Kidney (tissue), 14 donors: ENCODE measurements around the gene KIF6. TPM values are rescaled to one million over a fixed set of nuclear protein-coding genes. Genes with fewer than 3 reads are reported as not detected.

ENCODE experiments used
- DNase-seq, 5 donors: peaks; one replicate each; pipeline ENCODE4 v3.0.0-alpha.2; 2013 to 2020
- FAIRE-seq: peaks from 2 replicates; lab custom pipeline; 2012; peaks lifted over from hg19 to GRCh38; lab: Jason Lieb, UNC
- H3K27ac ChIP-seq, 2 donors: one replicate each; pipeline ENCODE4 v1.7.0; 2013; ENCODE audit warnings: low read depth in 2 of 2, low read length in 2 of 2, inconsistent platforms in 1 of 2
- H3K27me3 ChIP-seq: one replicate; pipeline ENCODE4 v1.7.1; 2013; ENCODE audit warnings: low read length, inconsistent platforms; ENCODE audit not compliant: control insufficient read depth, insufficient read depth
- H3K36me3 ChIP-seq, 3 donors: one replicate each; pipeline versions ENCODE4 v1.7.0 to v1.7.1; 2013; ENCODE audit warnings: low read length in 3 of 3, control low read depth in 1 of 3, inconsistent platforms in 1 of 3; ENCODE audit not compliant: insufficient read depth in 3 of 3, control insufficient read depth in 2 of 3
- H3K4me1 ChIP-seq, 3 donors: one replicate each; pipeline versions ENCODE4 v1.7.0 to v1.7.1; 2013; ENCODE audit warnings: low read length in 3 of 3, inconsistent platforms in 1 of 3, low read depth in 1 of 3; ENCODE audit not compliant: control insufficient read depth in 2 of 3, insufficient read depth in 2 of 3
- H3K4me3 ChIP-seq, 3 donors: one replicate each; pipeline versions ENCODE4 v1.7.0 to v1.8.1; 2013; ENCODE audit warnings: low read length in 3 of 3, control low read depth in 1 of 3, inconsistent platforms in 1 of 3
- H3K9ac ChIP-seq, 3 donors: one replicate each; pipeline versions ENCODE4 v1.7.0 to v1.7.1; 2013; ENCODE audit warnings: low read length in 3 of 3, control low read depth in 1 of 3, inconsistent platforms in 1 of 3
- H3K9me3 ChIP-seq, 3 donors: one replicate each; pipeline versions ENCODE4 v1.7.0 to v1.7.1; 2013; ENCODE audit warnings: low read length in 3 of 3, control low read depth in 1 of 3, inconsistent platforms in 1 of 3; ENCODE audit not compliant: control insufficient read depth in 2 of 3, insufficient read depth in 1 of 3
- CTCF ChIP-seq: IDR thresholded peaks from 3 replicates; pipeline ENCODE4 v1.5.1; 2012; ENCODE audit warnings: mild to moderate bottlenecking, moderate library complexity, borderline replicate concordance; ENCODE audit not compliant: insufficient read depth; ENCODE audit errors: extremely low read depth
- intact Hi-C: fragments of 100-400 bp; cut with DNase I; formaldehyde crosslinking; loops from one replicate; pipeline ENCODE4 v1.11.1; 2022
- polyA plus RNA-seq: library from polyadenylated mRNA; stranded (reverse); fragments of 350-450 nt; fragmentation: Illumina TruSeq; extraction: RNeasy Lipid Tissue Mini Kit (QIAGEN cat#74804); gene quantifications from one replicate; pipeline ENCODE4 v1.2.3, GENCODE V29; 2014; ENCODE audit warnings: low read depth, low replicate concordance; ENCODE audit not compliant: insufficient read depth
- total RNA-seq: library from RNA; stranded (reverse); fragmentation: NEBNext Ultra II Directional; extraction: Animal tissue kit (Norgen Biotek cat#: 25700); gene quantifications from one replicate; pipeline ENCODE4 v1.2.1, GENCODE V29; 2021
- donor health status: control.
- donor health status: control.
- donor health status: control.
- donor health status: control.
- donor health status: control.
- donor health status: DM: yes; HTN: yes; CAD: no.
- donor health status: Normal renal cell carcinoma (clear cell type).

KIF6 gene
- total and polyA plus RNA-seq, 2 donors from 2014 or later: 1.7 to 2.9 TPM

- H3K9ac ChIP-seq: no peak overlapping the region
- peaks cover 0 to 6% (median 0%) of the 10 kb centered on the region in 3 donors for H3K4me1 ChIP-seq
- no peaks in the 10 kb centered on the region for H3K9me3 ChIP-seq
- H3K4me3 ChIP-seq: no peak overlapping the region
- no peak overlapping the region for H3K27ac ChIP-seq
- no peaks in the 10 kb centered on the region for H3K36me3 ChIP-seq
- DNase-seq (no peak), FAIRE-seq (no peak)
- no peaks in the 10 kb centered on the region for H3K27me3 ChIP-seq
- intact Hi-C loops: loop anchor here (5.0 to 10.0 kb wide), 2 partner anchors 133 to 426 kb away; no protein-coding TSS in a partner anchor
- TF ChIP-seq CTCF: no peak
Observed at GRCh38 chr6:39300739-39301138, 424.5 kb downstream of the KIF6 start.

GRCh38 chr6:39298061-39298460, 427.1 kb downstream of the KIF6 start:
- Histone ChIP-seq H3K36me3 (no peaks in the 10 kb centered on the region), H3K27me3 (no peaks in the 10 kb centered on the region), H3K4me3 (no peak overlapping the region), H3K4me1 (peaks cover 0 to 5% (median 0%) of the 10 kb centered on the region in 3 donors), H3K27ac (no peak overlapping the region), H3K9me3 (no peaks in the 10 kb centered on the region), H3K9ac (no peak overlapping the region)
- TF ChIP-seq CTCF: no peak
- DNase-seq: no peak
- intact Hi-C loops: no loop called here
- FAIRE-seq: no peak

GRCh38 chr6:39296745-39297640, 428.2 kb downstream of the KIF6 start:
- H3K9ac ChIP-seq: no peak overlapping the region
- H3K9me3 ChIP-seq: no peaks in the 10 kb centered on the region
- TF ChIP-seq CTCF: no peak
- FAIRE-seq (no peak), DNase-seq (peak in 1 of 5 donors; percentile 76)
- H3K4me1 ChIP-seq: no peaks in the 10 kb centered on the region
- no peaks in the 10 kb centered on the region for H3K27me3 ChIP-seq
- no peak overlapping the region for H3K27ac ChIP-seq
- intact Hi-C loops: no loop called here
- H3K36me3 ChIP-seq: no peaks in the 10 kb centered on the region
- H3K4me3 ChIP-seq: no peak overlapping the region
